ENCODE data around the gene RSPH4A.

DNA sequence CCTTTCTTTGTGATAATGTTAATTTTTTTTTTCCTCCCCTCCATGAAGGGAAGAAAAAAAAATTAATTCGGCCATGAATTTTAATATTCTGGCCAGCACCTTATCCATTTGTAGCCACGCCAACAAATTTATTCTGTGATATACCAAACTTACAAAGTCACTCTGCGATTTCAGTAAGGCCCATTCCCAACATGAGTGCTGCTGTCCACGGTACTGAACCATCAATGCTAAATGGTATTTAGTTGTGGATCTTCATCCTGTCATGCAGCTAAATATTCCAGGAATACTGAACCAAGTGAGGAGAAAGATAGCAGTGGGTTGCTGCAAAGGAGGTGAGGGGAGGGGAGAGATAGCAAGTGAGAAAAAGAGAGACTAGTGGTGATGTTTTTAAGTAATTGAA, 19.5 kb upstream of the RSPH4A start:
- TF ChIP-seq EZH2phosphoT487 (IDR thresholded peaks at IDR 0.05; ENCODE audit: insufficient read depth, low read depth) (no peak), EZH2 (IDR thresholded peaks at IDR 0.05; ENCODE audit: insufficient read depth, poor library complexity, severe bottlenecking) (no peak)
